ENCODE results near the gene EFCAB8.

EFCAB8 gene

GRCh38 chr20:33009214-33010132, 150.8 kb downstream of the EFCAB8 start:
- no peak for DNase-seq

GRCh38 chr20:33010133-33010504, 151.4 kb downstream of the EFCAB8 start:
- DNase-seq: no peak

- no peak for DNase-seq
Measured at GRCh38 chr20:33010674-33011449, 152.1 kb downstream of the EFCAB8 start.

Data from activated CD4-positive, alpha-beta T cell treated with anti-CD3 and anti-CD28 coated beads for 1 hour (primary cell).